PFSK-1 (cell line): Measurements from ENCODE around the gene SLIT3.

Experiments used
- POLR2AphosphoS5 ChIP-seq: IDR thresholded peaks from 2 replicates; pipeline ENCODE4 v1.6.1; 2012; ENCODE audit warnings: low read depth, mild to moderate bottlenecking, control low read depth, low read length, moderate library complexity
- TF ChIP-seq, protein P1 (sequence below), 2 experiments: IDR thresholded peaks; 2 replicates each; pipeline versions ENCODE4 v1.6.1 to v1.8.0; 2011 to 2012; ENCODE audit warnings: low read depth in 2 of 2, low read length in 2 of 2, control low read depth in 1 of 2, inconsistent platforms in 1 of 2, mild to moderate bottlenecking in 1 of 2, moderate library complexity in 1 of 2; ENCODE audit not compliant: insufficient read depth in 1 of 2

GRCh38 chr5:168960497-168960896 lies 340.4 kb downstream of the SLIT3 start:
- TF ChIP-seq POLR2AphosphoS5: no peak
- TF ChIP-seq, protein P1, sequence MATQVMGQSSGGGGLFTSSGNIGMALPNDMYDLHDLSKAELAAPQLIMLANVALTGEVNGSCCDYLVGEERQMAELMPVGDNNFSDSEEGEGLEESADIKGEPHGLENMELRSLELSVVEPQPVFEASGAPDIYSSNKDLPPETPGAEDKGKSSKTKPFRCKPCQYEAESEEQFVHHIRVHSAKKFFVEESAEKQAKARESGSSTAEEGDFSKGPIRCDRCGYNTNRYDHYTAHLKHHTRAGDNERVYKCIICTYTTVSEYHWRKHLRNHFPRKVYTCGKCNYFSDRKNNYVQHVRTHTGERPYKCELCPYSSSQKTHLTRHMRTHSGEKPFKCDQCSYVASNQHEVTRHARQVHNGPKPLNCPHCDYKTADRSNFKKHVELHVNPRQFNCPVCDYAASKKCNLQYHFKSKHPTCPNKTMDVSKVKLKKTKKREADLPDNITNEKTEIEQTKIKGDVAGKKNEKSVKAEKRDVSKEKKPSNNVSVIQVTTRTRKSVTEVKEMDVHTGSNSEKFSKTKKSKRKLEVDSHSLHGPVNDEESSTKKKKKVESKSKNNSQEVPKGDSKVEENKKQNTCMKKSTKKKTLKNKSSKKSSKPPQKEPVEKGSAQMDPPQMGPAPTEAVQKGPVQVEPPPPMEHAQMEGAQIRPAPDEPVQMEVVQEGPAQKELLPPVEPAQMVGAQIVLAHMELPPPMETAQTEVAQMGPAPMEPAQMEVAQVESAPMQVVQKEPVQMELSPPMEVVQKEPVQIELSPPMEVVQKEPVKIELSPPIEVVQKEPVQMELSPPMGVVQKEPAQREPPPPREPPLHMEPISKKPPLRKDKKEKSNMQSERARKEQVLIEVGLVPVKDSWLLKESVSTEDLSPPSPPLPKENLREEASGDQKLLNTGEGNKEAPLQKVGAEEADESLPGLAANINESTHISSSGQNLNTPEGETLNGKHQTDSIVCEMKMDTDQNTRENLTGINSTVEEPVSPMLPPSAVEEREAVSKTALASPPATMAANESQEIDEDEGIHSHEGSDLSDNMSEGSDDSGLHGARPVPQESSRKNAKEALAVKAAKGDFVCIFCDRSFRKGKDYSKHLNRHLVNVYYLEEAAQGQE (IDR thresholded peaks at IDR 0.05; ENCODE audit: insufficient read depth in 1 of 2, low read depth in 2 of 2, low read length in 2 of 2): no peak
